Measurements from ENCODE around the gene ARHGAP24. TPM values are rescaled to one million over a fixed set of nuclear protein-coding genes. Genes with fewer than 3 reads are reported as not detected.
A peak's percentile ranks its signal among the peaks of the same experiment; 100 is the strongest.

The ARHGAP24 gene
- total RNA-seq, 1 experiment from 2014 or later, result 6.3 TPM

- DNase-seq (ENCODE audit: low spot score), result peak; percentile 35
Measured at GRCh38 chr4:85776579-85776978, 301.6 kb downstream of the ARHGAP24 start.

DNA sequence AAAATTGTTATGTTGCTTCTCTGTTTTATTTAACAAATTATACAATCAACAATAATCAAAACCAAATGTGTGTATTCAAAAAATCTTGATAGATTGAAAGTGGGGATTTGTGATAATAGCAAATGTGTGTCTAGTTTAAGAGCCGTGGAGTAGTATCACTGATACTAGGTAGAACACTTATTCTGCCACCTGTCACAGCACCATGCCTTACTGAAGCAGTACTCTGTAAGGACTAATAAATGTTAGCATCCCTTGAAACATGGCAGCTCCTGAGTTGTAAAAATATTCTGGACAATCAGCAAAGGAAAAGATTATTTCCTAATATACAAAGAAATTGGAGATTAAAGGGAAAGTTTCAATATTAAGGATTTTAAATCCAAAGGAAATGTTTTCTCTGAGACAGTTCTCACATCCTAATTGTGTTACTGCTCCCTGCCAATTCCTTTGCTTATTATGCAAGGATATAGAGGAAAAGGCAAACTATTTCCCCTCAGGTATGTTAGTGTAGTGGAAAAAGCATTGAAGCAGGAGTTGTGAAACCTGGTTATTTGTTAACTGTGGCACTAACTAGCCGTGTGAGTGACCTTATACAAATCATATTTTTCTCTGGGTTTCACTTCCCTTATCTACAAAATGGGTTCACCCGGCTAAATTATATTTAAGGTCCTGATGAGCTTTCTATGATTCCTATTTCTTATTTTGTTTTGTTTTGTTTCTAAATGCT is 303.1 kb downstream of the ARHGAP24 start:
- no peak for DNase-seq (ENCODE audit: low spot score)

DNA sequence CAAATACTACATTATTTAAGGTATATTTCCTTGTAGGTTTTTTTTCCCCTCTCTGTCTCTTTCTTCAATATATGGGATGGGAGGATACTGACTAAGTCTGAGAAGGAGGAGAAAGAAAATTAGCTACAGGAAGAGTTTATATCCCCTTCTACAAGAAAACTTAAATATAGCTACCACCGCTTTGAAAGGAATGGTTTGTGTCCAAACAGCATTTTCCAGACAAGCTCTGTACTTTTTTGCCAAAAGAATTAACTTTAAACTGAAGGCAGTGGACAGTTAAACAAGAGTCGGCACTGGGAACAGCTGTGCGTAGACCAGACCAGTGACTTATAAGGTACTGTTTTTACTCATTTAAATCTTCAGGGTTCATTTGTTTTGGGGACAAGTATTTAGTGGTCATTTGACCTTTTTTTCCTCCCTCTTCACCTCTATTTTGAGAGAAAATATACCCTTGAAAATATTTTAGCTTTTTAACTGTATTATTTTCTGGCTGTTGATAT is 303.7 kb downstream of the ARHGAP24 start:
- no peak for DNase-seq (ENCODE audit: low spot score)

DNA sequence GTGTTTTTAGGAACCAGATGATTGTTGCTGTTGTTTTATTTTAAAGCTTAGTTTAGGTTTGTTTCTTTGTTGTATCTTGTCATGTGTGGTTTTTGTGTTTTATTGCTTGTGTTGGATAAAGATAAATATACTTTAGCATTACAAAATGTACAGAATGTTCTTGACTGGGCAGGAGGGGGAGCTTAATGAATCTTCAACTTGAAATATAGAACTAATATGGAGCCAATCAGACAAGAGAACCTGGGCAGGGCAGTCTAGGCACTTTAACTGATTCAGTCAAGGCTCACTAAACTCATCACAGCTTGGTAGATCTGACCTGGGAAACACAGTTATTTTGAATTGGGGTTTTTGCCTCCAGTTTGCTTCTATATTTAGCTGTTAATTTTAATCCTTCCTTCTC is 304.2 kb downstream of the ARHGAP24 start:
- DNase-seq (ENCODE audit: low spot score), result no peak

- DNase-seq (ENCODE audit: low spot score), result no peak
Measured at GRCh38 chr4:85780664-85781063, 305.7 kb downstream of the ARHGAP24 start.

- DNase-seq (ENCODE audit: low spot score), result no peak
Measured at GRCh38 chr4:85783483-85783882, 308.5 kb downstream of the ARHGAP24 start.

GRCh38 chr4:85783900-85784299 is 308.9 kb downstream of the ARHGAP24 start:
- DNase-seq (ENCODE audit: low spot score), result no peak

DNA sequence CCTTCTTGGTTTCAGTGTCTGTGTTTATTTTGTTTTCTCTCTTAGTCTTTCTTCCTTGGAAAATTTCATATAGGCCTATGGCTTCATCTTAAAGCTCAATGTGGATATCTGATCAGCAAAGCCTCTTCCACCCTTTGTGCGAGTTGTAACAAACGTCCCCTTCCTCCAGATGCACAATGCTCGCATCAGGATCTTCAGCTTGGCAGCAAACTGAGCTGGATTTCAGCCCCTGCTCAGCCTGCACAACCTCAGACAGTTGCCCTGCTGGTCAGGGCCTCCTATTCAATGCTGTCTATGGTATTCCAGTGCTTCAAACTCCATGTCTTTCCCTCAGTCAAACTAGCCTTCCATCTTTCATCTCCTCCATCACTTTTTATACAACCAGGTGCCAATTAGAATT is 309.4 kb downstream of the ARHGAP24 start:
- no peak for DNase-seq (ENCODE audit: low spot score)

- DNase-seq (ENCODE audit: low spot score), result no peak
Measured at GRCh38 chr4:85784947-85785346, 310.0 kb downstream of the ARHGAP24 start.

DNA sequence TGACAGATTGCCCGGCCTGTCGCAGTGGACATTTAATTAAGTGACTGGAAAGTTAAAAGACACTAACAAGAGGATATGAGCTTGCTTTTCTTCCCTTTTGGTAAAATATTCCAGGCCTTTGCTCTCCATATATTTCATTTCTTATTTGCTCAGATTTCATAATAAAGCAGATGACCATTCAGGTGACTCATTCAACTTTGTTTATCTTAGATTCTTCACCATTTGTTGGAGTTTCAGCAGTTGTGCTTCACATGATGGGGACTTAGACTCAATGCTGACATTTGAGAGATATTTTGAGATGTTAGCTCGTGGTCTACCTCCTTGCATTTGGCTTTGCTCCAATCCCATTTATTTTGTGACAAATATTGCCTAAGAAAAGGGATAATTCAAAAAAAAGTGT is 312.2 kb downstream of the ARHGAP24 start:
- DNase-seq (ENCODE audit: low spot score), result peak; percentile 38

DNA sequence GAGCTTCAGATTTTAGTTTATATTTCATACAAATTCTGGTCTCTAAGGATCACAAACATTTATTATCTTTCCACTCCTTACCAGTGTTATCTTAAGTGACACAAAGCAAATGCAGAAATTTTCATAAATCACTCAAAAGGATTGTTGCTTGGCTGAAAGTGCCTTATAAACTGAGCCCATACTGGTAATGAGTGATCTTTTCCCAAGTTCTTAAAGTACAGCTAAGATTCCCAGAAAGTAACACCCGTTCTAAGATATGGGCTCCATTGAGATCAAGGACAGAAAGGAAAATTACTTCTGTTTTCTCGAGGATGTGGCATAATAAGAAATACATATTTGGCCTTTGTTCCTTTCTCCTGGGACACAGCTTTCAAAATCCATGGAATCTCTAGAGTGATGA is 313.7 kb downstream of the ARHGAP24 start:
- DNase-seq (ENCODE audit: low spot score), result no peak

DNA sequence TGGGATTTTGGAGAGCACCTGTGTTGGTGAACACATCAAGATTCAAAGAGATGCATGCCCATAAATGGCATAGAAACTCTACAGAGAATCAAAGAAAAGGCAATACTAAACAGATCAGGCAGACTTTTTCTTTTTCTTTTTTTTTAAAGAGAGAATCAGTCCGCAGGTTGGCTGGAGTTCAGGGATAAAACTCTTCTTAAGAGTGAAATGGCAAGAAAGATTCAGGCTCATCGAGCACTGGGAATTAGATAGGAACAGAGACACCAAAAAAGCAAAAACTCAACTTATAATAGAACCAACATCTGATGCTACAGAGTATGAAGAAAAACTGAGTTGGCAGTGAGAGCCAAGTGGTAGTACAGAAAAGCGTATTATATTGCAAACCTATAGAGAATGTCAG is 314.3 kb downstream of the ARHGAP24 start:
- no peak for DNase-seq (ENCODE audit: low spot score)

GRCh38 chr4:85790582-85790981 is 315.6 kb downstream of the ARHGAP24 start:
- DNase-seq (ENCODE audit: low spot score), result no peak

GRCh38 chr4:85792376-85793232 is 317.7 kb downstream of the ARHGAP24 start:
- no peak for DNase-seq (ENCODE audit: low spot score)

DNA sequence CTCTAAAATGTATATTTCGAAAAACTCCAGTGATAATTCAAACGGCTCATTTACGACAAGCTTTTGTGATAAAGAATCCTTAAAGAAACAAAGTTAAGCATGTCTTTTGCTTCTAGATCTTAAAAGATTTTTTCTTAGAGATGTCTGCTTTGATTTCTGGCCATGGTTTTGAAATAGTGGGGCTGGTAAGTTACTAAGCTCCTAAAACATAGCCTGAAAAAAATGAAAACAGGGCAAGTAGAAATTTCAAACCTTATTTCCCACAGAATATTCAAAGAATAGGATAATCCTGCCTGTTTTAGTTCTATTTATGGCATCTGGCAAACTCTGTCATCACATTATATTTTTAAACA is 318.3 kb downstream of the ARHGAP24 start:
- no peak for DNase-seq (ENCODE audit: low spot score)

GRCh38 chr4:85798012-85798770 is 323.2 kb downstream of the ARHGAP24 start:
- no peak for DNase-seq (ENCODE audit: low spot score)

DNA sequence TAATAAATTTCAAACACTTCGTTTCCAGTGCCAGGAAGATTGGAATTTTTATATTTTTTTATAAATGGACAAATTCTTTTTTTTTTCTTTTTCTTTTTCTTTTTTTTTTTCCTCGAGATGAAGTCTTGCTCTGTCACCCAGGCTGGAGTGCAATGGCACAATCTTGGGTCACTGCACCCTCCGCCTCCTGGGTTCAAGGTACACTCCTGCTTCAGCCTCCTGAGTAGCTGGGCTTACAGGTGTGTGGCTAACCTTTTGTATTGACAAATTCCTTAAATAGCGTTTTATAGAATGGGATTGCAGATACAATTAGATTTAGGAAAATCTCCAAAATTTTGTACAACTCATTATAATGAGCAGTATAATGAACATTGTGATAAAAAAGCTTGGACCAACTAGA is 328.9 kb downstream of the ARHGAP24 start:
- DNase-seq (ENCODE audit: low spot score), result no peak

- DNase-seq (ENCODE audit: low spot score), result no peak
Measured at GRCh38 chr4:85805891-85806290, 330.9 kb downstream of the ARHGAP24 start.

DNA sequence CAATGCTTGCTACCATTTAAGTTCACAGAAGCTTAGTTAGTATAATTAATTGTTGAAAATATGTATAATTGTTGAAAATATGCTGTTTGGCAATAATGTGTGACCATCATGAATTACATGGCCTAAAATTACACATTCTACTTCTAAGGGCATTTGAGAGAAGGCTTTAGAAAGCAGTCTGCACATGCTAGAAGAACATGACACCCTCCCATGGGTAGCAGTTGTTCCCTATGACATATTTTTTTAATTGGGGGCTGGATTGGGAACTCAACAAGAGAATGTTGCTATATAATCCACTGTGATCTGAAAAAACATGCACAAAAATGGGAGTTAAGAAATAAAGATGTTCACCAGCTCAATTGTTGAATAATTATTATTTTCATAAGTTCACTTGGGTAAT is 331.4 kb downstream of the ARHGAP24 start:
- DNase-seq (ENCODE audit: low spot score), result no peak

DNA sequence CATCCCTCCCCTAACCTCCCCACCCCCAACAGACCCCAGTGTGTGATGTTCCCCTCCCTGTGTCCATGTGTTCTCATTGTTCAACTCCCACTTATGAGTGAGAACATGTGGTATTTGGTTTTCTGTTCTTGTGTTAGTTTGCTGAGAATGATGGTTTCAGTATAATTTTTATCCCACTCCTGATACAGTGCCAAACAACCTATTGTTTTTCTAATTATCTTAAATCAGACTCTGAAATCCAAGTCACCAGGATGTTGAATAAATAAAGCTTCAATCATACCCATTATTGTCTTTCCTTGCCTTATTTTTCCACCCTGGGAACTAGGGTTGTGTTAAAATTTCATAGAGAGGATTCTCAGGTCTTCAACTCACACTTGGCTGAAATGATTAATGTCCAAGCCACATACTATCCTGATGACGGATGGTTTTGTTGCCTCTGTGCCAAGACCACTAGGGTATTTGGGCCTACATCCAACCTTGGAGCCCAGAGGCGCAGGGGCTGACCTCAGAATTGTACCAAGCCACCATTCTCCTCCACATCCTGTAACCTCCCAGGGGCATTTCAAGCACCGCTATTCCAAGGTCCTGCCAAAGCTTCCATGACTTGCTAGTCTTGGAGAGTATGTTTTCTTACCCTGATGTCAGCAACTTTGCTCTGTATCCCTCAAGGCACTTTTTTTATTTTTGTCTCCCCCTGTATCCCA is 332.4 kb downstream of the ARHGAP24 start:
- peak; percentile 43 for DNase-seq (ENCODE audit: low spot score)

GRCh38 chr4:85808104-85808503 is 333.2 kb downstream of the ARHGAP24 start:
- no peak for DNase-seq (ENCODE audit: low spot score)

- no peak for DNase-seq (ENCODE audit: low spot score)
Measured at GRCh38 chr4:85808864-85809263, 333.9 kb downstream of the ARHGAP24 start.
